Cardiac muscle cell (in vitro differentiated cells and primary cell): ENCODE data around the gene AKAP10. TPM values are rescaled to one million over a fixed set of nuclear protein-coding genes. Genes with fewer than 3 reads are reported as not detected.

ENCODE experiments used
- DNase-seq, 2 donors: peaks; one replicate each; pipeline versions ENCODE4 v3.0.0 to v3.0.0-alpha.2; 2010 to 2017; ENCODE audit warnings: low read depth in 1 of 2, low spot score in 1 of 2
- H3K27ac ChIP-seq: fragments of 200-600 bp; sonication (generic); 2 replicates; pipeline ENCODE4 v1.5.1; 2016
- H3K27me3 ChIP-seq: fragments of 200-600 bp; sonication (generic); 2 replicates; pipeline ENCODE4 v1.6.0; 2016; ENCODE audit warnings: control low read depth
- H3K36me3 ChIP-seq: fragments of 200-600 bp; sonication (generic); 2 replicates; pipeline ENCODE4 v1.5.1; 2016; ENCODE audit warnings: control low read depth
- H3K4me1 ChIP-seq: fragments of 200-600 bp; sonication (generic); 2 replicates; pipeline ENCODE4 v1.8.1; 2017; ENCODE audit warnings: low read depth, mild to moderate bottlenecking, mixed run types
- H3K4me3 ChIP-seq: fragments of 200-600 bp; sonication (generic); 2 replicates; pipeline ENCODE4 v1.5.1; 2016; ENCODE audit warnings: mild to moderate bottlenecking
- H3K9me3 ChIP-seq: fragments of 200-600 bp; sonication (generic); 2 replicates; pipeline ENCODE4 v1.5.1; 2017; ENCODE audit warnings: low read depth, mild to moderate bottlenecking, control low read depth
- polyA plus RNA-seq: library from polyadenylated mRNA; unstranded; fragments of >200 nt; fragmentation: Nextera tagmentation; extraction: Ambion mirVana; gene quantifications from 2 replicates; pipeline ENCODE4 v1.2.1, GENCODE V29; 2016
- total RNA-seq: library from RNA; depleted of rRNA; stranded (reverse); fragments of >200 nt; gene quantifications from 2 replicates; pipeline ENCODE4 v1.2.3, GENCODE V29; 2016
- TF ChIP-seq, protein P1 (sequence below): IDR thresholded peaks from 2 replicates; pipeline ENCODE4 v1.5.1; 2012; ENCODE audit warnings: low read depth, mild to moderate bottlenecking, low read length

Gene AKAP10
- total and polyA plus RNA-seq, 2 experiments from 2014 or later, result 12.6 to 16.3 TPM

- peak in 1 of 2 donors; percentile 52 for DNase-seq
- Histone ChIP-seq H3K36me3 (no peaks in the 10 kb centered on the region), H3K27me3 (no peaks in the 10 kb centered on the region)
Observed at GRCh38 chr17:19996502-19996901, 18.9 kb upstream of the AKAP10 start.

DNA sequence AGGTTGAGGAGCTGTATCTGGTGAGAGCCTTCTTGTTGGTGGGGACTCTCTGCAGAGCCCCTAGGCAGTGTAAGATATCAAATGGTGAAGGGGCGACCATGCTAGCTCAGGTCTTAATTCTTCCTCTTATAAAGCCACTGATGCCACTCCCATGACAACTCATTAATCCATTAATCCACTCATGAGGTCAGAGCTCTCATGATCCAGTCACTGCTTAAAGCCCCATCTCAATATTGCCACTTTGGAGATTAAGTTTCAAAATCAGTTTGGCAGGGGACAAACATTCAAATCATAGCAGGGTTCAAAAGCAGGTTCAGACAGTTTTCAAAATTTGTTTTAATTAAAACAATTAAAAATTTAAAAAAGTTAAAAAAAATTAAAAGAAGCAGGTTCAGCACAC is 18.5 kb upstream of the AKAP10 start:
- no peaks in the 10 kb centered on the region for H3K9me3 ChIP-seq
- no peaks in the 10 kb centered on the region for H3K27me3 ChIP-seq
- no peak overlapping the region for H3K4me3 ChIP-seq
- H3K36me3 ChIP-seq, result no peaks in the 10 kb centered on the region
- TF ChIP-seq, protein P1, sequence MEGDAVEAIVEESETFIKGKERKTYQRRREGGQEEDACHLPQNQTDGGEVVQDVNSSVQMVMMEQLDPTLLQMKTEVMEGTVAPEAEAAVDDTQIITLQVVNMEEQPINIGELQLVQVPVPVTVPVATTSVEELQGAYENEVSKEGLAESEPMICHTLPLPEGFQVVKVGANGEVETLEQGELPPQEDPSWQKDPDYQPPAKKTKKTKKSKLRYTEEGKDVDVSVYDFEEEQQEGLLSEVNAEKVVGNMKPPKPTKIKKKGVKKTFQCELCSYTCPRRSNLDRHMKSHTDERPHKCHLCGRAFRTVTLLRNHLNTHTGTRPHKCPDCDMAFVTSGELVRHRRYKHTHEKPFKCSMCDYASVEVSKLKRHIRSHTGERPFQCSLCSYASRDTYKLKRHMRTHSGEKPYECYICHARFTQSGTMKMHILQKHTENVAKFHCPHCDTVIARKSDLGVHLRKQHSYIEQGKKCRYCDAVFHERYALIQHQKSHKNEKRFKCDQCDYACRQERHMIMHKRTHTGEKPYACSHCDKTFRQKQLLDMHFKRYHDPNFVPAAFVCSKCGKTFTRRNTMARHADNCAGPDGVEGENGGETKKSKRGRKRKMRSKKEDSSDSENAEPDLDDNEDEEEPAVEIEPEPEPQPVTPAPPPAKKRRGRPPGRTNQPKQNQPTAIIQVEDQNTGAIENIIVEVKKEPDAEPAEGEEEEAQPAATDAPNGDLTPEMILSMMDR, result no peak
- H3K27ac ChIP-seq, result no peak overlapping the region
- DNase-seq, result no peak
- no peaks in the 10 kb centered on the region for H3K4me1 ChIP-seq

More at GRCh38 chr17:19996502-19996901, 18.9 kb upstream of the AKAP10 start:
- TF ChIP-seq, protein P1, result no peak
- Histone ChIP-seq H3K4me3 (no peak overlapping the region), H3K4me1 (no peaks in the 10 kb centered on the region), H3K9me3 (no peaks in the 10 kb centered on the region), H3K27ac (no peak overlapping the region)

GRCh38 chr17:19992803-19993713 is 15.4 kb upstream of the AKAP10 start:
- no peak overlapping the region for H3K4me3 ChIP-seq
- DNase-seq, result peak; percentile 90 to 95
- H3K4me1 ChIP-seq, result no peaks in the 10 kb centered on the region
- no peaks in the 10 kb centered on the region for H3K9me3 ChIP-seq
- no peak overlapping the region for H3K27ac ChIP-seq
- H3K36me3 ChIP-seq, result no peaks in the 10 kb centered on the region
- TF ChIP-seq, protein P1, result peak; percentile 63
- peaks cover 6% of the 10 kb centered on the region for H3K27me3 ChIP-seq

- TF ChIP-seq, protein P1, result no peak
Observed at GRCh38 chr17:19991252-19991885, 13.7 kb upstream of the AKAP10 start.

GRCh38 chr17:19987897-19988296 is 10.3 kb upstream of the AKAP10 start:
- Histone ChIP-seq H3K36me3 (no peaks in the 10 kb centered on the region), H3K27me3 (peaks cover 6% of the 10 kb centered on the region), H3K4me3 (no peak overlapping the region), H3K27ac (no peak overlapping the region), H3K4me1 (no peaks in the 10 kb centered on the region), H3K9me3 (no peaks in the 10 kb centered on the region)
- peak in 1 of 2 donors; percentile 29 for DNase-seq
- TF ChIP-seq, protein P1, result no peak

More at GRCh38 chr17:19991252-19991885, 13.7 kb upstream of the AKAP10 start:
- no peak overlapping the region for H3K27ac ChIP-seq
- H3K36me3 ChIP-seq, result no peaks in the 10 kb centered on the region
- no peak for DNase-seq
- no peaks in the 10 kb centered on the region for H3K4me1 ChIP-seq
- no peaks in the 10 kb centered on the region for H3K9me3 ChIP-seq
- H3K27me3 ChIP-seq, result peaks cover 6% of the 10 kb centered on the region
- H3K4me3 ChIP-seq, result no peak overlapping the region
